DMS79 (cell line): ENCODE measurements around the gene SMAD4.
A peak's percentile ranks its signal among the peaks of the same experiment; 100 is the strongest.
"Not testable (repeated sequence)": the region's sequence is repeated elsewhere in the genome, so short reads cannot be mapped to it uniquely, and the experiment has no call there.

ENCODE experiments used
- DNase-seq: peaks from one replicate; lab custom pipeline; 2025; lab: John Stamatoyannopoulos, UW

Gene SMAD4

GRCh38 chr18:51029694-51030536, at the start of gene SMAD4:
Gene SMAD4, plus strand, starts transcription at chr18:51030213. Its CDS starts 16,834 bp downstream, at chr18:51047047.
- DNase-seq, result peak; percentile 93

GRCh38 chr18:50981381-50981780, 48.6 kb upstream of the SMAD4 start:
- no peak for DNase-seq

- DNase-seq, result no peak
Observed at GRCh38 chr18:50982086-50982801, 47.8 kb upstream of the SMAD4 start.

- DNase-seq, result no peak
Observed at GRCh38 chr18:50982802-50983179, 47.2 kb upstream of the SMAD4 start.

- DNase-seq, result no peak
Observed at GRCh38 chr18:50986360-50987087, 43.5 kb upstream of the SMAD4 start.

GRCh38 chr18:50987261-50987660, 42.8 kb upstream of the SMAD4 start:
- DNase-seq, result no peak

GRCh38 chr18:50989711-50990110, 40.3 kb upstream of the SMAD4 start:
- no peak for DNase-seq

- DNase-seq, result no peak
Observed at GRCh38 chr18:50992351-50992762, 37.7 kb upstream of the SMAD4 start.

- DNase-seq, result no peak
Observed at GRCh38 chr18:50994031-50994430, 36.0 kb upstream of the SMAD4 start.

- not testable (repeated sequence) for DNase-seq
Observed at GRCh38 chr18:51003174-51003573, 26.8 kb upstream of the SMAD4 start.

- DNase-seq, result no peak
Observed at GRCh38 chr18:51006061-51006818, 23.8 kb upstream of the SMAD4 start.

- DNase-seq, result no peak
Observed at GRCh38 chr18:51006948-51007789, 22.8 kb upstream of the SMAD4 start.

GRCh38 chr18:51007790-51008139, 22.2 kb upstream of the SMAD4 start:
- DNase-seq, result no peak

- DNase-seq, result peak; percentile 95
Observed at GRCh38 chr18:51009072-51009471, 20.9 kb upstream of the SMAD4 start.

- DNase-seq, result no peak
Observed at GRCh38 chr18:51010218-51010617, 19.8 kb upstream of the SMAD4 start.

- no peak for DNase-seq
Observed at GRCh38 chr18:51011709-51012108, 18.3 kb upstream of the SMAD4 start.

- no peak for DNase-seq
Observed at GRCh38 chr18:51012441-51012840, 17.6 kb upstream of the SMAD4 start.

GRCh38 chr18:51013259-51013658, 16.8 kb upstream of the SMAD4 start:
- DNase-seq, result no peak

GRCh38 chr18:51017140-51017879, 12.7 kb upstream of the SMAD4 start:
- no peak for DNase-seq

GRCh38 chr18:51020536-51020935, 9.5 kb upstream of the SMAD4 start:
- no peak for DNase-seq
